Measurements from ENCODE around the gene CCND3. TPM values are rescaled to one million over a fixed set of nuclear protein-coding genes. Genes with fewer than 3 reads are reported as not detected.
"Not testable (repeated sequence)": the region's sequence is repeated elsewhere in the genome, so short reads cannot be mapped to it uniquely, and the experiment has no call there.

CCND3 gene
- total and polyA plus RNA-seq, 3 experiments from 2014 or later: 283 to 648 (median 287) TPM

DNA sequence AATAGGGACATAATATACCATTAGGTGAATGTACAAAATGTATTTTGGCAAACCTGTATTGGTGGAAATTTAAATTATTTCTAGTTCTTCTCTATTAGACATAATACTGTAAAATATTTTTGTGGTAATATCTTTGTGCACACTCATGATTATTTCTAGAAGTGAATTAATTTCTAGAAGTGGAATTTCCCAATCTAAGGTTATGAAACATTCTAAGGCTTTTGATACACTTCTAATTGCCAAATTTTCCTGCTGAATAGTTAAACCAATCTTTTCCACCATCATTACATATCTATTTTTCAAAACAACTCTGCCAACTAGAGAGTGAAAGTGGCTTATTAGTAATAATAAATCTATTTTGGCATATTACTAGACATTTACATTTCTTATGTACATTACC, 1.8 kb upstream of the CCND3 start:
- peak overlapping the region in 3 of 8 donors; percentile 6 to 66 (median 17) for H3K27ac Mint-ChIP-seq
- no peak for DNase-seq
- H3K4me3 Mint-ChIP-seq: peak overlapping the region in 2 of 7 donors; percentile 5 to 19
- no peaks in the 10 kb centered on the region for H3K36me3 ChIP-seq (ENCODE audit: insufficient read depth, low read length)
- H3K4me1 ChIP-seq (ENCODE audit: insufficient read depth, low read length): peaks cover 56% of the 10 kb centered on the region
- no peaks in the 10 kb centered on the region for H3K27me3 ChIP-seq (ENCODE audit: insufficient read depth, low read length, poor library complexity, severe bottlenecking)
- ChIA-PET CTCF (interaction anchor here (1.3 to 11.8 kb wide), 2 partner anchors 23 to 102 kb away, joined by 4 to 167 read pairs; partner anchors contain the start of gene TAF8), POLR2A (no interaction called here)
- H3K27me3 Mint-ChIP-seq: peaks cover 0 to 7% of the 10 kb centered on the region in 2 donors
- H3K4me3 ChIP-seq (ENCODE audit: low read length): no peak overlapping the region
- H3K36me3 Mint-ChIP-seq: peaks cover 0 to 27% (median 6%) of the 10 kb centered on the region in 3 donors
- no peaks in the 10 kb centered on the region for H3K9me3 ChIP-seq (ENCODE audit: low read length)
- peaks cover 0 to 2% (median 0%) of the 10 kb centered on the region in 5 donors for H3K9me3 Mint-ChIP-seq
- no peak overlapping the region for H3K27ac ChIP-seq (ENCODE audit: low read depth, low read length)
- H3K4me1 Mint-ChIP-seq: peaks cover 53 to 75% (median 55%) of the 10 kb centered on the region in 3 donors

DNA sequence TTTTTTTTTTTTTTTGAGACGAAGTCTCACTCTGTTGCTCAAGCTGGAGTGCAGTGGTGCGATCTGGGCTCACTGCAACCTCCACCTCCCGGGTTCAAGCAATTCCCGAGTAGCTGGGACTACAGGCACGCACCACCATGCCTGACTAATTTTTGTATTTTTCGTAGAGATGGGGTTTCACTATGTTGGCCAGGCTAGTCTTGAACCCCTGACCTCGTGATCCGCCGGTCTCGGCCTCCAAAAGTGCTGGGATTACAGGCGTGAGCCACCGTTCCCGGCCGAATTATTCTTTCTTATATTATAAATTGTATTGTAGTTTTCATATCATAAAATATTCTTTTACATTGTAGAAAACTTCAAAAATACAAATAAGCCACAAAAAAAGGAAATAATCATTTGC, 1.3 kb upstream of the CCND3 start:
- H3K27me3 ChIP-seq (ENCODE audit: insufficient read depth, low read length, poor library complexity, severe bottlenecking); DNase-seq; H3K4me3 ChIP-seq (ENCODE audit: low read length); H3K9me3 Mint-ChIP-seq; H3K36me3 ChIP-seq (ENCODE audit: insufficient read depth, low read length); H3K27me3 Mint-ChIP-seq; H3K9me3 ChIP-seq (ENCODE audit: low read length): not testable (repeated sequence)
- POLR2A ChIA-PET: interaction anchor here (0.6 to 1.4 kb wide), 3 partner anchors 22 to 162 kb away, joined by 3 to 5 read pairs (median 4); partner anchors contain the start of genes BYSL and MED20
- H3K4me1 Mint-ChIP-seq: peaks cover 55 to 77% (median 58%) of the 10 kb centered on the region in 3 donors
- H3K27ac ChIP-seq (ENCODE audit: low read depth, low read length): peak overlapping the region; percentile 66
- H3K4me1 ChIP-seq (ENCODE audit: insufficient read depth, low read length): peaks cover 58% of the 10 kb centered on the region
- CTCF ChIA-PET: interaction anchor here (1.3 to 11.8 kb wide), 4 partner anchors 10 to 162 kb away, joined by 4 to 167 read pairs (median 5); partner anchors contain the start of genes BYSL, MED20 and TAF8
- H3K36me3 Mint-ChIP-seq: peaks cover 0 to 24% (median 4%) of the 10 kb centered on the region in 3 donors
- H3K27ac Mint-ChIP-seq: peak overlapping the region in 3 of 8 donors; percentile 81 to 96 (median 95)
- peak overlapping the region in 5 of 7 donors; percentile 87 to 93 (median 91) for H3K4me3 Mint-ChIP-seq

DNA sequence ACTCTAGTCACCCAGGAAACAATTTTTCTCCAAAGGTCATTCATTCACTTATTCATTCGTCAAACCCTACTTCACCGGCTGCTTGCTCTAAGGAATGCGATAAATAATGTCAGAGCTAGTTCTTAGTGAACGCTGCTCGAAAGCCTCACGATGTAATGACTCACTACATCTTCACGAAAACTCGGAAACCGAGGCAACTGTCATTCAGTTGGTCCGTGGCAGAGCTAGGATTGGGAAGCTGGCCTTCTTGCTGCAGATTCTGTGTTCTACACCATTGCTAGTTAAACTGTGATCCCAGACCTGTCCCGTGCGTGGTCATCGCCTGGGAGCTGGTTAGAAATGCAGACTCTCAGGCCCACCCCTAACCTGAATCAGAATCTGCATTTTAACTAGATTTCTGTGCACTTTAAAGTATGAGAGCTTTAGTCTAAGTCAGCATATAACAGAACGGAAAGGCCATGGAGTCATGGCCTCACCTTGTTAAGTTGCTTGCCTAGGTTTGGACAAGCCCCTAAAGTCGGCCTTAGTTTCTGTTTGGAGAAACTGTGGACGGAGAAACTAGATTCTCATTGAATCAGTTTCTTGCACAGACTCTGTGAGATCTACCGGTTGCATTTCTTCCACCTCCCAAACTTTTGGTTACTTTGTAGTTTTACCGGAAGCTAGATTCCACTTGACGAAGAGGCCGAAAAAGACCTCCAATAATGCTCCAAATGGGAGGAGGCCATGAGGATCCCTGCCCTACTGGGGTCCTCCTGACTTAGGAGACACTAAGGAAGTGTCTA, 651 bp upstream of the CCND3 start:
- Histone ChIP-seq H3K36me3 (ENCODE audit: insufficient read depth, low read length) (peaks cover 5% of the 10 kb centered on the region), H3K27me3 (ENCODE audit: insufficient read depth, low read length, poor library complexity, severe bottlenecking) (no peaks in the 10 kb centered on the region), H3K4me1 (ENCODE audit: insufficient read depth, low read length) (peaks cover 60% of the 10 kb centered on the region), H3K4me3 (ENCODE audit: low read length) (peak overlapping the region; percentile 65), H3K9me3 (ENCODE audit: low read length) (no peaks in the 10 kb centered on the region), H3K27ac (ENCODE audit: low read depth, low read length) (peak overlapping the region; percentile 66)
- Mint-ChIP-seq H3K27ac (peak overlapping the region; percentile 81 to 96 (median 94)), H3K36me3 (peaks cover 0 to 23% (median under 1%) of the 10 kb centered on the region in 3 donors), H3K4me3 (peak overlapping the region; percentile 87 to 93 (median 91)), H3K4me1 (peaks cover 55 to 77% (median 58%) of the 10 kb centered on the region in 3 donors), H3K27me3 (peaks cover 0 to 2% of the 10 kb centered on the region in 2 donors), H3K9me3 (peaks cover 0 to 2% (median 0%) of the 10 kb centered on the region in 5 donors)
- ChIA-PET CTCF (interaction anchor here (0.6 to 11.8 kb wide), 6 partner anchors 9 to 162 kb away, joined by 3 to 167 read pairs (median 4); partner anchors contain the start of genes BYSL, MED20 and TAF8), POLR2A (interaction anchor here (0.6 to 1.4 kb wide), 3 partner anchors 21 to 163 kb away, joined by 3 to 5 read pairs (median 4); partner anchors contain the start of genes BYSL and MED20)
- DNase-seq: no peak

DNA sequence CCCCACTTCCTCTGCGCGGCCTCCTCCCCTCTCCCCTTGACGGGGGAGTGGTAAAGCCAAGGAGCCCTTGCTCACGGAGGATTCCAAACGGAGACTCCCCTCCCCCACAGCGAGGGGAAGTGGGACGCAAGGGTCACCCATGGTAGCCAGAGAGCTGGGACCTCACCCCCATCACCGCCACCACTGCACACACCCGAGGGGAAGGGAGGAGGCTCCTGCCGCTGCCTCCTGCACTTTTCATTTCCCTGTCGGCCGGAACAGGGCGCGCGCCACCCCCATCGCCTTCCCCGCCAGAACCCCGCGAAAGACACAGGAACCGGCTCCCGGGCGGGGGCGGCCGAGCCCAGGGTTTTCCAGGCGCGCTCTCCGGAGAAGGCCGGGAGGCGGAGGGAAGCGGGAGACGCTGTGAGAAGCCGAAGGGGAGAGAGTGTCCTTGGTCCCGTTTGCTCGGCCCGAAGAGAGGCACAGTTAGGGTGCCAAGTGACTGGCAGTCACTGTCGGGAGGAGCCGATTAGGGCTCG, 789 bp downstream of the CCND3 start:
- no peaks in the 10 kb centered on the region for H3K27me3 ChIP-seq (ENCODE audit: insufficient read depth, low read length, poor library complexity, severe bottlenecking)
- Mint-ChIP-seq H3K4me3 (peak overlapping the region; percentile 78 to 97 (median 95)), H3K27ac (peak overlapping the region; percentile 81 to 98 (median 95)), H3K4me1 (peaks cover 64 to 81% (median 66%) of the 10 kb centered on the region in 3 donors), H3K9me3 (peaks cover 0 to 2% (median 0%) of the 10 kb centered on the region in 5 donors), H3K36me3 (peaks cover 4 to 29% (median 5%) of the 10 kb centered on the region in 3 donors), H3K27me3 (peaks cover 0 to 2% of the 10 kb centered on the region in 2 donors)
- peaks cover 70% of the 10 kb centered on the region for H3K4me1 ChIP-seq (ENCODE audit: insufficient read depth, low read length)
- peak; percentile 40 to 73 (median 54) for DNase-seq
- ChIA-PET POLR2A (interaction anchor here (1.2 to 1.5 kb wide), 2 partner anchors 81 to 99 kb away, joined by 5 to 6 read pairs; no protein-coding TSS in a partner anchor), CTCF (interaction anchor here (0.8 to 11.8 kb wide), 5 partner anchors 10 to 155 kb away, joined by 3 to 167 read pairs (median 38); partner anchors contain the start of genes BYSL, MED20, TAF8 and TOMM6)
- H3K27ac ChIP-seq (ENCODE audit: low read depth, low read length): peak overlapping the region; percentile 73
- peaks cover 17% of the 10 kb centered on the region for H3K36me3 ChIP-seq (ENCODE audit: insufficient read depth, low read length)
- H3K9me3 ChIP-seq (ENCODE audit: low read length): no peaks in the 10 kb centered on the region
- H3K4me3 ChIP-seq (ENCODE audit: low read length): peak overlapping the region; percentile 84

DNA sequence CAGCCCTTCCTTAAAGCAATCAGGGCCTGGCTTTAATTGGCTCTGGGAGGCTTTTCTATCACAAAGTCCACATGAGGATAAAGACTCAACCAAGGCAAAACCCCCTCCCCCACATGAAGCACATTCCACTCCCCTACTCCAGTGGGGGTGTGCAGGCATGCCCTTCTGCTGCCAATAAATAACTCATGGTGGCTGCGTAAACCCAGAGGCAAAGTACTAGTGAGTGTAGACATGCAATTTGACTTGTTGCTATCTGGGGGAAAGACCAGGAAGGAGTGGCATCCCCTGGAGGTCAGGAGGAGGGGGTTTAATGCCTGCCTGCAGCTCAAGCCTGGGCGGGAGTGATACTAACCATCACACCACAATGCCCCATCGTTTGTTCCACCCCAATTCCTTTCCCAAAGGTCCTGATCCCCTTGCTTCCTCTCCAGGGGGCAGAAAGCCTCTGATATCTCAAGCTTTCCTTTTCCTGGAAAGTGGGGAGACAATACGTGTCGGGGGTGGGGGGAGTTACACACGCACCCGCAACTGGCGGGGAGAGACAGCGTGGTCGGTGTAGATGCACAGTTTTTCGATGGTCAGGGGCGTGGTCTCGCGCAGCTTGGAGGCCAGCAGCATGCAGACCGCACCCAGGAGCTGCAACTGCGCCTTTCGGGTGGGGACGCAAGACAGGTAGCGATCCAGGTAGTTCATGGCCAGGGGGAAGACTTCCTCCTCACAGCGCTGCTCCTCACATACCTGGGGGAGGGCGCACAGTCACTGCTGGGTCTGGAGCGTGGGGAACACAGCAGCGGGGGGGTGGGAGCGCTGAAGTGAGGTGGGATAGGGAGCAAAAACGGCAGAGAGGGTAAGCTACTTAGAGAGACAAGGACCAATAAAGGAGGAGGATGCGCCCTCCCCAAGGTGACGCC, 1.5 kb downstream of the CCND3 start:
- Mint-ChIP-seq H3K4me1 (peaks cover 64 to 83% (median 68%) of the 10 kb centered on the region in 3 donors), H3K4me3 (peak overlapping the region; percentile 78 to 97 (median 95)), H3K27me3 (peaks cover 0 to 2% of the 10 kb centered on the region in 2 donors), H3K27ac (peak overlapping the region; percentile 81 to 98 (median 96)), H3K36me3 (peaks cover 4 to 30% (median 5%) of the 10 kb centered on the region in 3 donors), H3K9me3 (peaks cover 0 to 2% (median 0%) of the 10 kb centered on the region in 5 donors)
- Histone ChIP-seq H3K4me3 (ENCODE audit: low read length) (peak overlapping the region; percentile 84), H3K36me3 (ENCODE audit: insufficient read depth, low read length) (peaks cover 25% of the 10 kb centered on the region), H3K27ac (ENCODE audit: low read depth, low read length) (peak overlapping the region; percentile 73), H3K9me3 (ENCODE audit: low read length) (no peaks in the 10 kb centered on the region), H3K4me1 (ENCODE audit: insufficient read depth, low read length) (peaks cover 77% of the 10 kb centered on the region), H3K27me3 (ENCODE audit: insufficient read depth, low read length, poor library complexity, severe bottlenecking) (no peaks in the 10 kb centered on the region)
- ChIA-PET POLR2A (interaction anchor here (1.2 to 2.1 kb wide), 3 partner anchors 18 to 99 kb away, joined by 5 to 12 read pairs (median 6); partner anchors contain the start of genes BYSL and MED20), CTCF (interaction anchor here (0.7 to 11.8 kb wide), 7 partner anchors 8 to 154 kb away, joined by 3 to 167 read pairs (median 6); partner anchors contain the start of genes BYSL, MED20, TAF8 and TOMM6)
- DNase-seq: peak in 1 of 5 donors; percentile 55

DNA sequence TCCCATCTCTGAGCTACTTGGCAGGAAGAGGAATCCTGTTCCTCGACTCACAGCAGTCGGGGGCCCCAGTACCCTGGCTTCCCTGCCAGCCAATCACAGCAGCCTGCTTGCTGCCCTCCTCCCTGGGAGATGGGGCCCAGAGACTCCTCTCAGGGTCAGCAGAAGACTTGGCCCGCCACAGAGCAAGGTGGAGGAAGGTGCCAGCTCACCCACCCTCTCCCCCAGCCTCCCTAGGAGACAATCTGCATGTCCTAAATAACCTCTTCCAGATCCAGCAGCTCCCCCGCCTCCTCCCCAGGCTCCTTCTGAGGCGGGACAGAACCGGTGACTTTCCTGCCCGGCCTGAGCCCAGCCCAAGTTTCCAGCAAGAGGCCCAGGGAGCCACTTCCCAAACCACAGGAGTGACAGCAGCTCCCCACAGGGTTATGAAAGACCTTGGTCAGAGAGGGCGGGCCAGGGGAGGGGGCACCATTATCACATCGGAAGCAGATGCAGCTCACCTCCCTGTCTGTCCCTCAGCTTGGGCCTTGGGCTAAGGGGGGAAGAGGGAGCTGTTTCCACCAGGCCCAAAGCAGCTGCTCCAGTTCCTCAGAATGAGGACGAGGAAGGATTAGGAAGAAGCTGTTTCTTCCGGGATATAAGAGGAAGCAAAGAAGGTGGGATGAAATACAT, 2.3 kb downstream of the CCND3 start:
- peak overlapping the region; percentile 73 for H3K27ac ChIP-seq (ENCODE audit: low read depth, low read length)
- H3K9me3 Mint-ChIP-seq: peaks cover 0 to 2% (median 0%) of the 10 kb centered on the region in 5 donors
- H3K4me1 Mint-ChIP-seq: peaks cover 72 to 83% (median 72%) of the 10 kb centered on the region in 3 donors
- H3K36me3 Mint-ChIP-seq: peaks cover 7 to 35% (median 8%) of the 10 kb centered on the region in 3 donors
- CTCF ChIA-PET: interaction anchor here (1.2 to 11.8 kb wide), 5 partner anchors 9 to 153 kb away, joined by 3 to 167 read pairs (median 38); partner anchors contain the start of genes BYSL, MED20, TAF8 and TOMM6
- H3K27ac Mint-ChIP-seq: peak overlapping the region; percentile 81 to 98 (median 96)
- H3K27me3 ChIP-seq (ENCODE audit: insufficient read depth, low read length, poor library complexity, severe bottlenecking): no peaks in the 10 kb centered on the region
- H3K36me3 ChIP-seq (ENCODE audit: insufficient read depth, low read length): peaks cover 33% of the 10 kb centered on the region
- peaks cover 0 to 2% of the 10 kb centered on the region in 2 donors for H3K27me3 Mint-ChIP-seq
- peak overlapping the region; percentile 78 to 97 (median 95) for H3K4me3 Mint-ChIP-seq
- DNase-seq: peak in 2 of 5 donors; percentile 5 to 15
- H3K9me3 ChIP-seq (ENCODE audit: low read length): no peaks in the 10 kb centered on the region
- H3K4me3 ChIP-seq (ENCODE audit: low read length): peak overlapping the region; percentile 84
- H3K4me1 ChIP-seq (ENCODE audit: insufficient read depth, low read length): peaks cover 77% of the 10 kb centered on the region
- POLR2A ChIA-PET: interaction anchor here (0.6 to 2.1 kb wide), 6 partner anchors 11 to 155 kb away, joined by 3 to 12 read pairs (median 4); partner anchors contain the start of genes BYSL and MED20

Data from CD8-positive, alpha-beta memory T cell (primary cell).